Prostate gland (tissue), 2 donors: ENCODE data around the gene USP47. TPM values are rescaled to one million over a fixed set of nuclear protein-coding genes. Genes with fewer than 3 reads are reported as not detected.

Experiments
- DNase-seq: peaks from one replicate; pipeline ENCODE4 v3.0.0-alpha.2; 2019; ENCODE audit warnings: low spot score
- H3K27ac ChIP-seq, 2 donors: fragments of 200-600 bp; sonication (generic); 2 replicates each; pipeline ENCODE4 v1.5.1; 2017 to 2019
- H3K27me3 ChIP-seq: fragments of 200-600 bp; sonication (generic); replicated peaks from 2 replicates; pipeline ENCODE4 v1.5.1; 2019; ENCODE audit not compliant: insufficient read depth
- H3K36me3 ChIP-seq, 2 donors: fragments of 200-600 bp; sonication (generic); 1 replicate in 1 of 2; 2 replicates in 1 of 2; pipeline versions ENCODE4 v1.5.1 to v1.8.1; 2017 to 2019
- H3K4me1 ChIP-seq: fragments of 200-600 bp; sonication (generic); replicated peaks from 2 replicates; pipeline ENCODE4 v1.5.1; 2019
- H3K4me3 ChIP-seq, 2 donors: fragments of 200-600 bp; sonication (generic); 2 replicates each; pipeline ENCODE4 v1.5.1; 2017 to 2019
- H3K9me3 ChIP-seq: fragments of 200-600 bp; sonication (generic); 2 replicates; pipeline ENCODE4 v1.5.1; 2017
- CTCF ChIP-seq, 4 experiments: fragments of 200-600 bp in 2 of 4; fragments of 450-650 bp in 2 of 4; sonication (generic) in 2 of 4; IDR thresholded peaks; 1 replicate in 3 of 4; 2 replicates in 1 of 4; pipeline ENCODE4 v1.5.1; 2016 to 2019; ENCODE audit warnings: antibody characterized with exemption in 4 of 4, mild to moderate bottlenecking in 2 of 4, moderate library complexity in 2 of 4
- POLR2A ChIP-seq: fragments of 450-650 bp; IDR thresholded peaks from one replicate; pipeline ENCODE4 v1.6.1; 2016; ENCODE audit warnings: antibody characterized with exemption, mild to moderate bottlenecking
- POLR2AphosphoS5 ChIP-seq: sonication (generic); formaldehyde crosslinking; IDR thresholded peaks from one replicate; pipeline ENCODE4 v1.6.1; 2017; ENCODE audit warnings: antibody characterized with exemption
- WGBS: methylation state at CpG from one replicate; pipeline ENCODE4 v1.1.5; 2018; 5-methylcytosine and 5-hydroxymethylcytosine counted together
- intact Hi-C: fragments of 100-400 bp; cut with DNase I; formaldehyde crosslinking; loops from one replicate; pipeline ENCODE4 v1.14.2; 2022
- total RNA-seq, 2 donors: library from RNA; depleted of rRNA; stranded (reverse); fragments of >200 nt; gene quantifications; one replicate each; pipeline ENCODE4 v1.1.0, GENCODE V29; 2016

USP47 gene
- total RNA-seq, 2 donors from 2014 or later, result 58.4 to 76.6 TPM

GRCh38 chr11:11937957-11938356, 96.2 kb downstream of the USP47 start:
- no peak for DNase-seq
- Histone ChIP-seq H3K4me3 (no peak overlapping the region), H3K27me3 (no peaks in the 10 kb centered on the region), H3K36me3 (no peaks in the 10 kb centered on the region), H3K27ac (no peak overlapping the region), H3K4me1 (no peaks in the 10 kb centered on the region), H3K9me3 (no peaks in the 10 kb centered on the region)
- WGBS, result 89% methylated on average over 1 of the region's 1 CpG
- intact Hi-C loops, result no loop called here
- no peak for TF ChIP-seq POLR2AphosphoS5
- TF ChIP-seq POLR2A, result no peak
- no peak for TF ChIP-seq CTCF (IDR thresholded peaks at IDR 0.05)

- no peaks in the 10 kb centered on the region for H3K4me1 ChIP-seq
- H3K27me3 ChIP-seq, result no peaks in the 10 kb centered on the region
- DNase-seq, result no peak
- intact Hi-C loops, result no loop called here
- no peaks in the 10 kb centered on the region for H3K9me3 ChIP-seq
- H3K4me3 ChIP-seq, result no peak overlapping the region
- TF ChIP-seq CTCF (IDR thresholded peaks at IDR 0.05) (no peak), POLR2AphosphoS5 (no peak)
- H3K36me3 ChIP-seq, result no peaks in the 10 kb centered on the region
- no peak overlapping the region for H3K27ac ChIP-seq
These were observed 98.8 kb downstream of the USP47 start for GRCh38 chr11:11940551-11940950.

- H3K4me1 ChIP-seq, result no peaks in the 10 kb centered on the region
- H3K36me3 ChIP-seq, result no peaks in the 10 kb centered on the region
- 92% methylated on average over 3 of the region's 3 CpGs for WGBS
- intact Hi-C loops, result no loop called here
- no peak for TF ChIP-seq POLR2AphosphoS5
- TF ChIP-seq CTCF (IDR thresholded peaks at IDR 0.05), result no peak
- no peak for TF ChIP-seq POLR2A
- H3K27me3 ChIP-seq, result no peaks in the 10 kb centered on the region
- H3K9me3 ChIP-seq, result no peaks in the 10 kb centered on the region
- no peak for DNase-seq
- no peak overlapping the region for H3K27ac ChIP-seq
- no peak overlapping the region for H3K4me3 ChIP-seq
These were observed 100.9 kb downstream of the USP47 start for GRCh38 chr11:11942668-11943067.

GRCh38 chr11:11944444-11944843, 102.7 kb downstream of the USP47 start:
- H3K4me1 ChIP-seq, result no peaks in the 10 kb centered on the region
- intact Hi-C loops, result no loop called here
- H3K27me3 ChIP-seq, result no peaks in the 10 kb centered on the region
- H3K27ac ChIP-seq, result no peak overlapping the region
- no peak for DNase-seq
- no peaks in the 10 kb centered on the region for H3K36me3 ChIP-seq
- no peaks in the 10 kb centered on the region for H3K9me3 ChIP-seq
- WGBS, result 81% methylated on average over 5 of the region's 5 CpGs
- no peak overlapping the region for H3K4me3 ChIP-seq
- TF ChIP-seq CTCF (IDR thresholded peaks at IDR 0.05), result no peak
- no peak for TF ChIP-seq POLR2A
- no peak for TF ChIP-seq POLR2AphosphoS5

GRCh38 chr11:11946180-11946579, 104.4 kb downstream of the USP47 start:
- Histone ChIP-seq H3K4me3 (no peak overlapping the region), H3K27ac (no peak overlapping the region), H3K36me3 (no peaks in the 10 kb centered on the region), H3K4me1 (no peaks in the 10 kb centered on the region), H3K9me3 (no peaks in the 10 kb centered on the region), H3K27me3 (no peaks in the 10 kb centered on the region)
- no peak for DNase-seq
- 60% methylated on average over 2 of the region's 2 CpGs for WGBS
- TF ChIP-seq POLR2AphosphoS5 (no peak), CTCF (IDR thresholded peaks at IDR 0.05) (no peak), POLR2A (no peak)
- intact Hi-C loops, result no loop called here
